ENCODE results near the gene ZNF467. TPM values are rescaled to one million over a fixed set of nuclear protein-coding genes. Genes with fewer than 3 reads are reported as not detected.
A peak's percentile ranks its signal among the peaks of the same experiment; 100 is the strongest.

ZNF467 gene
- total and polyA plus RNA-seq, 3 donors from 2014 or later, result 2.4 to 3.3 (median 2.9) TPM

DNA sequence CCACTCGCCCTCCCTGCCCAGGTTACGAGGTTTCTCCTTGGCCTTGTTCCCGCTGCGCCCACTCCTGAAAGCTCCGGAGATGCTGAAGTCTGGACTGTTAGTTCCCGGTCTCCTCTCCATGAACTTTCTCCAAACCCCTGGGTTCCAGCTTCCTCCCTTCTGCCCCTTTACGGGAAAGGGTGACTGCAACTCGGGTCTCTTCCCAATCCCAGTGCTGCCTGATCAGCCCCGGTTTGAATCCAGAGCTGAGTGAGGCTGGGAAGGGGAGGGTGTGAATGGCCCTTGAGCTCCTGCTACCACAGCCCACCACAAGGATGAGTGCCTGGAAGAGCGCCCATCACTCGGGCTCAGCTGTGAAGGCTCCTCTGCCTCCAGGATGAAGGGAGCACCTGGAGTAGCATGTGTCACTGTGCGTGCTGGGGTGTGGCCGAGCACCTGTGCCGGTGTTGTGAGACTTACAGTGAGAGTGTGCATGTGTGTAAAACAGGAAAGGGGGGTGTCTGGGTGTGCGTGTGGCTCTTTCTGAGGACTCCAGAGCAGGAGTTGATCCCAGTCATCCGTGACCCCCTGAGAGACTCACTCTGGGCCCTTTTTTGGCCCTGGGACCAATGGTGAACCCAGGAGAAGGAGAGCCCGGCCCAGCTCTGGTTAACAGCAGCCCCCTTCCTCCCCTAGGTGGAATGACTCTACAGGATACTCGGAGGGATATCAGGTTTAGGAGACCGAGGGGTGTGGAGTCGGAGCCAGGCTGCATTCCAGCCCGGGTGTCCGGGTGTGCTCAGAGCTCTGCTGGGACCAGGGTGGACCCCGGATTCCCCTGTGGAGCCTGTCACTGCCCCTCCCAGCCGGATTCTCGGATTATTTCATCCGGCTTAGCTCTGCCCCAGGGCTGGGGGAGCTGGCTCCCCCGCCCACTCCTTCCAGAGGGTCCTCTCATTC is 1.1 kb upstream of the ZNF467 start:
- H3K4me3 ChIP-seq, result peak overlapping the region in 1 of 2 donors; percentile 52
- no peak for TF ChIP-seq POLR2A (IDR thresholded peaks at IDR 0.05)
- TF ChIP-seq, protein P1, sequence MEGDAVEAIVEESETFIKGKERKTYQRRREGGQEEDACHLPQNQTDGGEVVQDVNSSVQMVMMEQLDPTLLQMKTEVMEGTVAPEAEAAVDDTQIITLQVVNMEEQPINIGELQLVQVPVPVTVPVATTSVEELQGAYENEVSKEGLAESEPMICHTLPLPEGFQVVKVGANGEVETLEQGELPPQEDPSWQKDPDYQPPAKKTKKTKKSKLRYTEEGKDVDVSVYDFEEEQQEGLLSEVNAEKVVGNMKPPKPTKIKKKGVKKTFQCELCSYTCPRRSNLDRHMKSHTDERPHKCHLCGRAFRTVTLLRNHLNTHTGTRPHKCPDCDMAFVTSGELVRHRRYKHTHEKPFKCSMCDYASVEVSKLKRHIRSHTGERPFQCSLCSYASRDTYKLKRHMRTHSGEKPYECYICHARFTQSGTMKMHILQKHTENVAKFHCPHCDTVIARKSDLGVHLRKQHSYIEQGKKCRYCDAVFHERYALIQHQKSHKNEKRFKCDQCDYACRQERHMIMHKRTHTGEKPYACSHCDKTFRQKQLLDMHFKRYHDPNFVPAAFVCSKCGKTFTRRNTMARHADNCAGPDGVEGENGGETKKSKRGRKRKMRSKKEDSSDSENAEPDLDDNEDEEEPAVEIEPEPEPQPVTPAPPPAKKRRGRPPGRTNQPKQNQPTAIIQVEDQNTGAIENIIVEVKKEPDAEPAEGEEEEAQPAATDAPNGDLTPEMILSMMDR (IDR thresholded peaks at IDR 0.05), result no peak
- H3K27me3 ChIP-seq, result no peaks in the 10 kb centered on the region
- H3K36me3 ChIP-seq (ENCODE audit: low read depth, missing control alignments), result no peaks in the 10 kb centered on the region
- H3K9me3 ChIP-seq, result no peaks in the 10 kb centered on the region
- no peak overlapping the region for H3K27ac ChIP-seq
- DNase-seq, result no peak
- intact Hi-C loops (cut with DNase I; ENCODE audit: low total_unique reads), result no loop called here
- H3K4me1 ChIP-seq, result peaks cover 9% of the 10 kb centered on the region
- WGBS, 2 donors, result 35 to 41% methylated on average over 24 to 27 of the region's 27 CpGs

DNA sequence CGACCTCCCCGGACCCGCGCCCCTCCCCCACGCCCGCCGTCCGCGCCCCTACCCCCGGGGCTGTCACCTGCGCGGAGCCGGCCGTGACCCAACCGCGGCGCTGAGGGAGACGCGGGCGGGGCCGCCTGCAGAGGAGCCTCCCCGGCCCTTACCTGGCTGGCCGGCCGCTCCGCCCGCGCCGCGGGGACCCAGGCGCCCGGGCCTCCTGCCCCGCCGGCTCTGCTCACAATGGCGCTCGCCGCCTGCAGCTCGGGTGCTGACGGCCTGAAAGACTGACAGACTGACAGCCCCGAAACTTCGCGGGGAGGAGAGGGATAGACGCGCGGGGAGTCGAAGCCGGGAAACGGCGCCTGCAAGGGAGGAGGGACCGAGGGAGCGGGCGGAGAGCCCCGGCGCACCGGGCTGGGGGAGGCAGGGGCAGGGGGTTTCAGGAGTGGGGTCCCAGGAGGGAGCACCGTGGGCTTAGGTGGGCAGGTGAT is 393 bp downstream of the ZNF467 start:
- Histone ChIP-seq H3K36me3 (ENCODE audit: low read depth, missing control alignments) (no peaks in the 10 kb centered on the region), H3K4me1 (peaks cover 9% of the 10 kb centered on the region), H3K4me3 (peak overlapping the region; percentile 52 to 53), H3K9me3 (no peaks in the 10 kb centered on the region), H3K27ac (no peak overlapping the region), H3K27me3 (no peaks in the 10 kb centered on the region)
- 0% methylated on average over 18 to 41 of the region's 55 CpGs for WGBS, 2 donors
- intact Hi-C loops (cut with DNase I; ENCODE audit: low total_unique reads), result no loop called here
- no peak for DNase-seq
- TF ChIP-seq, protein P1 (IDR thresholded peaks at IDR 0.05), result no peak
- TF ChIP-seq POLR2A (IDR thresholded peaks at IDR 0.05), result no peak

DNA sequence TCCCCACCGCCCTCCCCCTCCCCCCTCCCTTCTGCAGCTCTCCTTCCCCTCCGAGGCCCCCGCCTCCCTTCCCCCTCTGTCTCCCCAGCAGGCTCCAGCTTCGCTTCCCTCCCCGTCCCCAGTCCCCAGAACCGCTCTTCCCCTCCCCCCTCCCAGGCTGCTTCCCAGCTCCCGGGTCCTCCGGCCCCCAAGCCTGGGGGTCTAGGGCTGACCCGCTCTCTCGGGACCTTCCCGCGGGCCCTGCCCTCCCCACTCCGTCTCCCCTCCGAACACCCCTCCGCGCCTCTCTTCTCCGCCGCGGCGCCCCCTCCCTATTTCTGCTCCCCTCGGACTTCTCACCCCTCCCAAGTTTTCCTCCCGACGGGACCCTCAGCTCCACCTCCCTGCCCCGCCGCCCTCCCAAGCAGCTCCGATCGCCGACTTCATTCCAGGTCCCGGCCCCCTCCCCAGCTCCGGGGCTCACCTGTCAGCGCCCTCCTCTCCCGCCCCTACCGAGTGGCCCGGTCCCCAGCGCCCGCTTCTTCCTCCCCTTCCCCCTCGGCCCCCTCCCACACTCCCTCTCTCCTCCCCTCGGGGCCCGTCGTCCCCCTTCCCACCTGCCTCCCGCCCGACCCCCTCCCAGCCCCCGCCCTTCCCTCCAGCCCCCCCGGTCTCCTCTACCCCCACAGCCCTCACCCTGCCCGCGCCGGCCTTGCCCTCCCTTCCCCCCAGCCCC is 990 bp downstream of the ZNF467 start:
- H3K4me1 ChIP-seq, result peaks cover 9% of the 10 kb centered on the region
- WGBS, 2 donors, result 2% methylated on average over 26 to 35 of the region's 47 CpGs
- peak overlapping the region; percentile 53 to 63 for H3K4me3 ChIP-seq
- DNase-seq, result no peak
- no peaks in the 10 kb centered on the region for H3K27me3 ChIP-seq
- H3K27ac ChIP-seq, result no peak overlapping the region
- H3K36me3 ChIP-seq (ENCODE audit: low read depth, missing control alignments), result no peaks in the 10 kb centered on the region
- intact Hi-C loops (cut with DNase I; ENCODE audit: low total_unique reads), result no loop called here
- no peaks in the 10 kb centered on the region for H3K9me3 ChIP-seq
- TF ChIP-seq, protein P1 (IDR thresholded peaks at IDR 0.05), result no peak
- no peak for TF ChIP-seq POLR2A (IDR thresholded peaks at IDR 0.05)

DNA sequence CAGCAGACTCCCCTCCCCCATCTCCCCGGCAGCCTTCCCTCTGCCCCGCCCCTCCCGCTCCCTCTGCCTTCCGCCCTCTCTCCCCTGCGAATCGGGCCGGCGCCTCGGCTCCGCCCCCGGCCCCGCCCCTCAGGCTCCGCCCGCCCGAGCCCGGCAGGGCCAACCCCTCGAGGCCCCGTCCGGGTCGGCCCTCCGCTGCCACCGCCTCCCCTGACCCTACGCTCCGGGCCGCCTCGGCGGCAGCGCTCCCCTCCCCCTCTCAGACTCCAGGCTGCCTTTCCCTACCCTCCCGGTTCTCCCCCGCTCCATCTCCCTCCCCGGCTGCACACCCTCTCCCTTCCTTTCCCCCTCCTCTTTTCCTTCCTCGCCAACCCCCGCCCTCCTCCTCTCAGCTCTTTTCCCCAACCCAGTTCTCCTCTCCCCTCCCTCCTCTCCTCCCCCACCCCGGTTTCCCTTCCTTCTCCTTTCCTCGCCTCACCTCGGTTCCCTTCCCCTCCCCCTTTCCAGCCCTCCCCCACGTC is 1.6 kb downstream of the ZNF467 start:
- intact Hi-C loops (cut with DNase I; ENCODE audit: low total_unique reads), result no loop called here
- H3K27ac ChIP-seq, result no peak overlapping the region
- no peaks in the 10 kb centered on the region for H3K36me3 ChIP-seq (ENCODE audit: low read depth, missing control alignments)
- 3 to 4% methylated on average over 22 to 31 of the region's 37 CpGs for WGBS, 2 donors
- peak; percentile 89 for DNase-seq
- peaks cover 9% of the 10 kb centered on the region for H3K4me1 ChIP-seq
- H3K27me3 ChIP-seq, result no peaks in the 10 kb centered on the region
- TF ChIP-seq, protein P1 (IDR thresholded peaks at IDR 0.05), result no peak
- TF ChIP-seq POLR2A (IDR thresholded peaks at IDR 0.05), result no peak
- no peaks in the 10 kb centered on the region for H3K9me3 ChIP-seq
- H3K4me3 ChIP-seq, result peak overlapping the region; percentile 51 to 63

Measured in testis (tissue), 3 donors.